22Rv1 (cell line): ENCODE results near the gene XPR1.

Experiments
- ZFX ChIP-seq: fragments of 450-650 bp; IDR thresholded peaks from 2 replicates; pipeline ENCODE4 v1.6.1; 2017; ENCODE audit warnings: antibody characterized with exemption, borderline replicate concordance
- TF ChIP-seq, protein P1 (sequence below): fragments of 450-650 bp; IDR thresholded peaks from 2 replicates; pipeline ENCODE4 v1.5.1; 2017; ENCODE audit warnings: mild to moderate bottlenecking

DNA sequence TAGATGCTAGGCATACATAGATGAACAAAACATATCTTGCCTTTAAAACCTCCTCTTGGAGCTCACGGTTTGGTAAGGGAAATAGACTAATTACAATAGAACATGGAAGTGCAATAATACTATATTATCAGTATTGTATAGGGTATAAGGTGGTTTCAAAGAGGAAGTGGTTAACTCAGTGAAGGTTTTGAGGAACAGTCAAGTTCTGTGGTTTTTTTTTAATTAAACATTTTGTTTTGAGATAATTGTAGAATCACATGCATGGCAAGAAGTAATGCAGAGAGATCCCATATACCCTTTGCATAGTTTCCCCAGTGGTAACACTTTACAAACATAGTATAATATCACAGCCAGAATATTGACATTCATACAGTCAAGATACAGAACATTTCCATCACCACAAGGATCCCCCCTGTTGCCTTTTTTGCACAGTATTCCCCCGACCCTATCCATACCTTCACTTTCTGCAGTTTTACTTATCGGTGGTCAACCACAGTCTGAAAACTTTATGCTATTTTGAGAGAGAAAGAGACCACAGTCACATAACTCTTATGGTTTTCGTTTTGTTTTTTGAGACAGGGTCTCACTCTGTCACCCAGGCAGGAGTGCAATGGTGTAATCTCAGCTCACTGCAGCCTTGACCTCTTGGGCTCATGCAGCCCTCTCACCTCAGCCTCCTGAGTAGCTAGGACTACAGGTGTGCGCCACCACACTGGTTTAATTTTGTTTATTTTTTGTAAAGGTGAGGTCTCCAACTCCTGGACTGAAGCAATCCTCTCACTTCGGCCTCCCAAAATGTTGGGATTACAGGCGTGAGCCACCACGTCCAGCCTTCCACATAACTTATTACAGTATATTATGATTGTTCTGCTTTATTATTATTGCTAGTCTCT is 220.4 kb downstream of the XPR1 start:
- TF ChIP-seq, protein P1, sequence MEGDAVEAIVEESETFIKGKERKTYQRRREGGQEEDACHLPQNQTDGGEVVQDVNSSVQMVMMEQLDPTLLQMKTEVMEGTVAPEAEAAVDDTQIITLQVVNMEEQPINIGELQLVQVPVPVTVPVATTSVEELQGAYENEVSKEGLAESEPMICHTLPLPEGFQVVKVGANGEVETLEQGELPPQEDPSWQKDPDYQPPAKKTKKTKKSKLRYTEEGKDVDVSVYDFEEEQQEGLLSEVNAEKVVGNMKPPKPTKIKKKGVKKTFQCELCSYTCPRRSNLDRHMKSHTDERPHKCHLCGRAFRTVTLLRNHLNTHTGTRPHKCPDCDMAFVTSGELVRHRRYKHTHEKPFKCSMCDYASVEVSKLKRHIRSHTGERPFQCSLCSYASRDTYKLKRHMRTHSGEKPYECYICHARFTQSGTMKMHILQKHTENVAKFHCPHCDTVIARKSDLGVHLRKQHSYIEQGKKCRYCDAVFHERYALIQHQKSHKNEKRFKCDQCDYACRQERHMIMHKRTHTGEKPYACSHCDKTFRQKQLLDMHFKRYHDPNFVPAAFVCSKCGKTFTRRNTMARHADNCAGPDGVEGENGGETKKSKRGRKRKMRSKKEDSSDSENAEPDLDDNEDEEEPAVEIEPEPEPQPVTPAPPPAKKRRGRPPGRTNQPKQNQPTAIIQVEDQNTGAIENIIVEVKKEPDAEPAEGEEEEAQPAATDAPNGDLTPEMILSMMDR: no peak
- TF ChIP-seq ZFX: no peak
